ENCODE results near the gene ITGB4.

Gene ITGB4

GRCh38 chr17:75773808-75774470 lies 52.7 kb downstream of the ITGB4 start:
- DNase-seq, result no peak

GRCh38 chr17:75774471-75774990 lies 53.3 kb downstream of the ITGB4 start:
- no peak for DNase-seq

GRCh38 chr17:75774991-75775668 lies 53.9 kb downstream of the ITGB4 start:
- no peak for DNase-seq

GRCh38 chr17:75776386-75777295 lies 55.4 kb downstream of the ITGB4 start:
- DNase-seq, result peak; percentile 61

- no peak for DNase-seq
Observed at GRCh38 chr17:75777296-75777922, 56.1 kb downstream of the ITGB4 start.

- peak; percentile 30 for DNase-seq
Observed at GRCh38 chr17:75778066-75778860, 57.0 kb downstream of the ITGB4 start.

- DNase-seq, result peak; percentile 82
Observed at GRCh38 chr17:75778861-75779249, 57.6 kb downstream of the ITGB4 start.

GRCh38 chr17:75779250-75779986 lies 58.2 kb downstream of the ITGB4 start:
- DNase-seq, result peak; percentile 99

GRCh38 chr17:75779987-75780889 lies 59.0 kb downstream of the ITGB4 start:
- DNase-seq, result no peak

GRCh38 chr17:75783069-75783783 lies 62.0 kb downstream of the ITGB4 start:
- no peak for DNase-seq

GRCh38 chr17:75783803-75784472 lies 62.7 kb downstream of the ITGB4 start:
- no peak for DNase-seq

GRCh38 chr17:75784473-75785015 lies 63.3 kb downstream of the ITGB4 start, which contains the start of gene UNK:
Gene UNK, plus strand, starts transcription at chr17:75784806. Its CDS starts 75 bp downstream, at chr17:75784881.
- peak; percentile 98 for DNase-seq

- DNase-seq, result peak; percentile 93
Observed at GRCh38 chr17:75785016-75785890, 64.0 kb downstream of the ITGB4 start.

GRCh38 chr17:75791254-75791653 lies 70.0 kb downstream of the ITGB4 start:
- no peak for DNase-seq

- DNase-seq, result no peak
Observed at GRCh38 chr17:75793460-75793859, 72.2 kb downstream of the ITGB4 start.

- DNase-seq, result no peak
Observed at GRCh38 chr17:75795820-75796607, 74.8 kb downstream of the ITGB4 start.

- no peak for DNase-seq
Observed at GRCh38 chr17:75799402-75799801, 78.1 kb downstream of the ITGB4 start.

Data from CD4-positive, alpha-beta T cell treated with Interferon gamma for 1 hour (primary cell).